B cell (primary cell): ENCODE results near the gene PANK2. TPM values are rescaled to one million over a fixed set of nuclear protein-coding genes. Genes with fewer than 3 reads are reported as not detected.

Experiments
- ATAC-seq: fragments of 200-7000 bp; cut with Tn5 transposase; one replicate; pipeline ENCODE4 v1.10.0; 2021; ENCODE audit warnings: low read depth, mild to moderate bottlenecking, moderate number of reproducible peaks, moderate library complexity
- CTCF ChIA-PET: fragments of 350-600 bp; sonication (Branson Sonifier 250); formaldehyde crosslinking; loops from one replicate; lab custom pipeline; 2021; ENCODE audit warnings: antibody characterized with exemption, inconsistent platforms; lab: Charles Lee
- POLR2A ChIA-PET: fragments of 350-600 bp; sonication (Branson Sonifier 250); formaldehyde crosslinking; loops from one replicate; lab custom pipeline; 2021; ENCODE audit warnings: antibody characterized with exemption; lab: Charles Lee
- DNase-seq: peaks from one replicate; pipeline ENCODE4 v3.0.0; 2013
- H2AFZ ChIP-seq: 2 replicates; pipeline ENCODE4 v1.6.1; 2012; ENCODE audit warnings: mild to moderate bottlenecking, low read depth, low read length; ENCODE audit not compliant: insufficient read depth, poor library complexity, severe bottlenecking
- H3K27ac ChIP-seq, 2 donors: 1 replicate in 1 of 2; 2 replicates in 1 of 2; pipeline ENCODE4 v1.5.1; 2012 to 2013; ENCODE audit warnings: low read length in 2 of 2, mild to moderate bottlenecking in 2 of 2, moderate library complexity in 1 of 2
- H3K27me3 ChIP-seq, 4 experiments: fragments of 200-600 bp in 1 of 4; sonication (generic) in 1 of 4; replicated peaks in 1 of 4; 1 replicate in 2 of 4; 2 replicates in 2 of 4; pipeline versions ENCODE4 v1.6.1 to v1.7.0; 2013 to 2016; ENCODE audit warnings: low read length in 3 of 4, mild to moderate bottlenecking in 2 of 4, mixed read lengths in 1 of 4, moderate library complexity in 1 of 4; ENCODE audit not compliant: insufficient read depth in 4 of 4, control insufficient read depth in 3 of 4; ENCODE audit errors: control extremely low read depth in 1 of 4
- H3K36me3 ChIP-seq, 2 experiments: replicated peaks in 1 of 2; 1 replicate in 1 of 2; 2 replicates in 1 of 2; pipeline versions ENCODE4 v1.6.1 to v1.7.1; 2013; ENCODE audit warnings: low read length in 1 of 2; ENCODE audit not compliant: insufficient read depth in 2 of 2, control insufficient read depth in 1 of 2; ENCODE audit errors: control extremely low read depth in 1 of 2, extremely low read depth in 1 of 2
- H3K4me1 ChIP-seq, 2 donors: fragments of 200-600 bp in 1 of 2; sonication (generic) in 1 of 2; 1 replicate in 1 of 2; 2 replicates in 1 of 2; pipeline versions ENCODE4 v1.5.1 to v1.6.1; 2013 to 2017; ENCODE audit warnings: low read length in 2 of 2; ENCODE audit not compliant: control insufficient read depth in 2 of 2, insufficient read depth in 2 of 2
- H3K4me2 ChIP-seq: replicated peaks from 2 replicates; pipeline ENCODE3; 2012; ENCODE audit warnings: mild to moderate bottlenecking, low read depth, low read length; ENCODE audit not compliant: poor library complexity, severe bottlenecking
- H3K4me3 ChIP-seq, 5 experiments: fragments of 200-600 bp in 1 of 5; sonication (generic) in 1 of 5; 1 replicate in 3 of 5; 2 replicates in 2 of 5; pipeline versions ENCODE4 v1.5.1 to v1.7.0; 2011 to 2016; ENCODE audit warnings: low read length in 4 of 5, mild to moderate bottlenecking in 4 of 5, low read depth in 2 of 5, control low read depth in 1 of 5, moderate library complexity in 1 of 5; ENCODE audit not compliant: insufficient read depth in 1 of 5; ENCODE audit errors: control extremely low read depth in 1 of 5, extremely low read depth in 1 of 5
- H3K79me2 ChIP-seq: fragments of 200-600 bp; sonication (generic); one replicate; pipeline ENCODE4 v1.6.0; 2016; ENCODE audit warnings: low read length; ENCODE audit not compliant: control insufficient read depth, insufficient read depth
- H3K9ac ChIP-seq: fragments of 200-600 bp; sonication (generic); 2 replicates; pipeline ENCODE4 v1.6.1; 2017; ENCODE audit warnings: mild to moderate bottlenecking, low read length, moderate library complexity
- H3K9me3 ChIP-seq, 3 donors: one replicate each; pipeline versions ENCODE4 v1.6.1 to v1.7.1; 2013; ENCODE audit warnings: low read length in 2 of 3; ENCODE audit not compliant: control insufficient read depth in 2 of 3, insufficient read depth in 1 of 3; ENCODE audit errors: control extremely low read depth in 1 of 3
- H4K20me1 ChIP-seq: 2 replicates; pipeline ENCODE4 v1.6.0; 2012; ENCODE audit warnings: mild to moderate bottlenecking, low read length; ENCODE audit not compliant: insufficient read depth, control insufficient read depth, poor library complexity, severe bottlenecking
- H3K27ac Mint-ChIP-seq: one replicate; pipeline ENCODE4 v1.8.0; 2021; ENCODE audit warnings: mixed read lengths
- H3K27me3 Mint-ChIP-seq: one replicate; pipeline ENCODE4 v1.8.0; 2021; ENCODE audit warnings: mixed read lengths
- H3K4me1 Mint-ChIP-seq: one replicate; pipeline ENCODE4 v1.8.0; 2021; ENCODE audit warnings: mixed read lengths
- H3K4me3 Mint-ChIP-seq: one replicate; pipeline ENCODE4 v1.8.0; 2021; ENCODE audit warnings: mixed read lengths
- H3K9me3 Mint-ChIP-seq: one replicate; pipeline ENCODE4 v1.8.0; 2022; ENCODE audit warnings: mixed read lengths; ENCODE audit not compliant: insufficient read depth
- EZH2 ChIP-seq: IDR thresholded peaks from 2 replicates; pipeline ENCODE4 v1.6.1; 2012; ENCODE audit warnings: borderline replicate concordance, low read depth, mild to moderate bottlenecking, moderate library complexity, low read length; ENCODE audit not compliant: insufficient read depth, poor library complexity, severe bottlenecking
- WGBS: methylation state at CpG from one replicate; pipeline ENCODE4 v1.1.5; 2013; ENCODE audit warnings: missing lambda C conversion rate; ENCODE audit not compliant: insufficient coverage; 5-methylcytosine and 5-hydroxymethylcytosine counted together
- intact Hi-C: fragments of 100-400 bp; cut with micrococcal nuclease; formaldehyde crosslinking; loops from one replicate; pipeline ENCODE4 v1.10.0; 2022
- polyA plus RNA-seq: library from polyadenylated mRNA; depleted of rRNA; stranded (reverse); fragments of >200 nt; gene quantifications from 2 replicates; pipeline ENCODE4 v1.2.3, GENCODE V29; 2012
- total RNA-seq, 2 donors: library from RNA; stranded (reverse); fragments of 120-200 nt in 1 of 2; gene quantifications; 1 replicate in 1 of 2; 2 replicates in 1 of 2; pipeline versions ENCODE4 v1.2.3 to v1.2.4, GENCODE V29; 2013 to 2022
- TF ChIP-seq, protein P1 (sequence below): fragments of 200-600 bp; IDR thresholded peaks from one replicate; pipeline ENCODE4 v1.8.0; 2022; ENCODE audit warnings: antibody characterized with exemption, mild to moderate bottlenecking

PANK2 gene
- total and polyA plus RNA-seq, 2 donors (not counting 1 experiment from before 2014, with no cell fraction given), result 20.5 to 63.3 TPM

GRCh38 chr20:3869839-3870634 lies 19.1 kb upstream of the PANK2 start:
- peaks cover 0 to 42% of the 10 kb centered on the region in 2 experiments for H3K36me3 ChIP-seq
- POLR2A ChIA-PET, result no interaction called here
- peaks cover 15% of the 10 kb centered on the region for H3K4me1 Mint-ChIP-seq
- H3K79me2 ChIP-seq, result peaks cover 15% of the 10 kb centered on the region
- H3K4me3 ChIP-seq, result no peak overlapping the region
- peaks cover 10% of the 10 kb centered on the region for H4K20me1 ChIP-seq
- TF ChIP-seq, protein P1, sequence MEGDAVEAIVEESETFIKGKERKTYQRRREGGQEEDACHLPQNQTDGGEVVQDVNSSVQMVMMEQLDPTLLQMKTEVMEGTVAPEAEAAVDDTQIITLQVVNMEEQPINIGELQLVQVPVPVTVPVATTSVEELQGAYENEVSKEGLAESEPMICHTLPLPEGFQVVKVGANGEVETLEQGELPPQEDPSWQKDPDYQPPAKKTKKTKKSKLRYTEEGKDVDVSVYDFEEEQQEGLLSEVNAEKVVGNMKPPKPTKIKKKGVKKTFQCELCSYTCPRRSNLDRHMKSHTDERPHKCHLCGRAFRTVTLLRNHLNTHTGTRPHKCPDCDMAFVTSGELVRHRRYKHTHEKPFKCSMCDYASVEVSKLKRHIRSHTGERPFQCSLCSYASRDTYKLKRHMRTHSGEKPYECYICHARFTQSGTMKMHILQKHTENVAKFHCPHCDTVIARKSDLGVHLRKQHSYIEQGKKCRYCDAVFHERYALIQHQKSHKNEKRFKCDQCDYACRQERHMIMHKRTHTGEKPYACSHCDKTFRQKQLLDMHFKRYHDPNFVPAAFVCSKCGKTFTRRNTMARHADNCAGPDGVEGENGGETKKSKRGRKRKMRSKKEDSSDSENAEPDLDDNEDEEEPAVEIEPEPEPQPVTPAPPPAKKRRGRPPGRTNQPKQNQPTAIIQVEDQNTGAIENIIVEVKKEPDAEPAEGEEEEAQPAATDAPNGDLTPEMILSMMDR, result no peak
- no peak for TF ChIP-seq EZH2
- CTCF ChIA-PET, result no interaction called here
- H3K27me3 Mint-ChIP-seq, result no peaks in the 10 kb centered on the region
- H3K4me2 ChIP-seq, result no peak overlapping the region
- H3K27me3 ChIP-seq, result no peaks in the 10 kb centered on the region
- no peak overlapping the region for H3K9ac ChIP-seq
- no peak overlapping the region for H3K27ac ChIP-seq
- DNase-seq (no peak), ATAC-seq (no peak)
- H3K27ac Mint-ChIP-seq, result no peak overlapping the region
- no peaks in the 10 kb centered on the region for H3K9me3 Mint-ChIP-seq
- H3K9me3 ChIP-seq, result no peaks in the 10 kb centered on the region
- no peak overlapping the region for H3K4me3 Mint-ChIP-seq
- H3K4me1 ChIP-seq, result no peaks in the 10 kb centered on the region
- no peak overlapping the region for H2AFZ ChIP-seq
- intact Hi-C loops, result no loop called here
- 98% methylated on average over 7 of the region's 10 CpGs for WGBS

GRCh38 chr20:3871550-3872265 lies 17.5 kb upstream of the PANK2 start:
- CTCF ChIA-PET, result no interaction called here

More at GRCh38 chr20:3871550-3872265, 17.5 kb upstream of the PANK2 start:
- POLR2A ChIA-PET, result no interaction called here
- peaks cover 0 to 28% of the 10 kb centered on the region in 2 experiments for H3K36me3 ChIP-seq
- H3K4me1 Mint-ChIP-seq, result peaks cover 18% of the 10 kb centered on the region
- DNase-seq (no peak), ATAC-seq (no peak)
- TF ChIP-seq, protein P1, result no peak
- no peak for TF ChIP-seq EZH2
- WGBS, result 92% methylated on average over 2 of the region's 4 CpGs
- H3K27ac Mint-ChIP-seq, result no peak overlapping the region
- H3K9me3 ChIP-seq, result no peaks in the 10 kb centered on the region
- no peak overlapping the region for H3K9ac ChIP-seq
- H3K27ac ChIP-seq, result no peak overlapping the region
- no peak overlapping the region for H3K4me3 Mint-ChIP-seq
- no peak overlapping the region for H2AFZ ChIP-seq
- peaks cover 19% of the 10 kb centered on the region for H3K79me2 ChIP-seq
- H3K4me3 ChIP-seq, result no peak overlapping the region
- no peaks in the 10 kb centered on the region for H3K9me3 Mint-ChIP-seq
- no peaks in the 10 kb centered on the region for H3K27me3 Mint-ChIP-seq
- H4K20me1 ChIP-seq, result peaks cover 15% of the 10 kb centered on the region
- intact Hi-C loops, result no loop called here
- H3K27me3 ChIP-seq, result no peaks in the 10 kb centered on the region
- H3K4me2 ChIP-seq, result no peak overlapping the region
- H3K4me1 ChIP-seq, result no peaks in the 10 kb centered on the region
